WERI-Rb-1 (cell line): ENCODE results near the gene TBC1D13.

ENCODE experiments used
- DNase-seq: peaks from one replicate; pipeline ENCODE4 v3.0.0-alpha.2; 2020
- H3K27ac ChIP-seq: fragments of 250-450 bp; sonication (Bioruptor Pico); 2 replicates; pipeline ENCODE4 v1.5.1; 2020; ENCODE audit warnings: mild to moderate bottlenecking, moderate library complexity
- H3K27me3 ChIP-seq: fragments of 250-450 bp; sonication (Bioruptor Pico); 2 replicates; pipeline ENCODE4 v1.5.1; 2021; ENCODE audit warnings: mild to moderate bottlenecking, low read depth, moderate library complexity; ENCODE audit not compliant: insufficient read depth, severe bottlenecking
- H3K36me3 ChIP-seq: fragments of 250-450 bp; sonication (Bioruptor Pico); 2 replicates; pipeline ENCODE4 v1.5.1; 2020; ENCODE audit warnings: mild to moderate bottlenecking, moderate library complexity
- H3K4me3 ChIP-seq: 2 replicates; pipeline ENCODE4 v1.5.1; 2011; ENCODE audit warnings: low read depth, mild to moderate bottlenecking, control low read depth, low read length
- H3K9me3 ChIP-seq: fragments of 250-450 bp; sonication (Bioruptor Pico); 2 replicates; pipeline ENCODE4 v1.5.1; 2021; ENCODE audit warnings: mild to moderate bottlenecking, moderate library complexity; ENCODE audit not compliant: severe bottlenecking
- TF ChIP-seq, protein P1 (sequence below): IDR thresholded peaks from 2 replicates; pipeline ENCODE4 v1.5.1; 2011; ENCODE audit warnings: low read depth, mild to moderate bottlenecking, control low read depth, inconsistent platforms, low read length

Gene TBC1D13

DNA sequence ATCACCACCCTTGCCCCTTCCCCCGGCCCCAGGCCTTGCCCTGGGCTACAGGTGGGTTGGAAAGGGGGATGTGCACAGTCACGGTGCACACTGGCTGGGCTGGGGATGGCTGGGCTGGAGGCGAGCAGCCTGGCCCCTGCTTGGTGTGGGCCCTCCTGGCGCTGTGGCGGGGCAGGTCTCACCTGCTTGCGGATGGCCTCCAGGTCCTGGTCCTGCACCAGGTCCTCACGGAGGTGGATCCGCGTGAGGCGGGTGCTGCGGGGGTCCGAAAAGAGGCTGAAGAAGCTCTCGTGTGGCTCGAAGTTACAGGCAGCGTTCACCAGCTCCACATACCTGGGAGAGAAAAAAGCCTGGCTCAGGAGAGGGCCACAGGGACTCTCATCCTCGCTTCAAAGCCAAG lies 33.4 kb upstream of the TBC1D13 start:
- Histone ChIP-seq H3K27me3 (no peaks in the 10 kb centered on the region), H3K4me3 (no peak overlapping the region), H3K27ac (no peak overlapping the region), H3K36me3 (peaks cover 29% of the 10 kb centered on the region), H3K9me3 (no peaks in the 10 kb centered on the region)
- no peak for DNase-seq
- TF ChIP-seq, protein P1, sequence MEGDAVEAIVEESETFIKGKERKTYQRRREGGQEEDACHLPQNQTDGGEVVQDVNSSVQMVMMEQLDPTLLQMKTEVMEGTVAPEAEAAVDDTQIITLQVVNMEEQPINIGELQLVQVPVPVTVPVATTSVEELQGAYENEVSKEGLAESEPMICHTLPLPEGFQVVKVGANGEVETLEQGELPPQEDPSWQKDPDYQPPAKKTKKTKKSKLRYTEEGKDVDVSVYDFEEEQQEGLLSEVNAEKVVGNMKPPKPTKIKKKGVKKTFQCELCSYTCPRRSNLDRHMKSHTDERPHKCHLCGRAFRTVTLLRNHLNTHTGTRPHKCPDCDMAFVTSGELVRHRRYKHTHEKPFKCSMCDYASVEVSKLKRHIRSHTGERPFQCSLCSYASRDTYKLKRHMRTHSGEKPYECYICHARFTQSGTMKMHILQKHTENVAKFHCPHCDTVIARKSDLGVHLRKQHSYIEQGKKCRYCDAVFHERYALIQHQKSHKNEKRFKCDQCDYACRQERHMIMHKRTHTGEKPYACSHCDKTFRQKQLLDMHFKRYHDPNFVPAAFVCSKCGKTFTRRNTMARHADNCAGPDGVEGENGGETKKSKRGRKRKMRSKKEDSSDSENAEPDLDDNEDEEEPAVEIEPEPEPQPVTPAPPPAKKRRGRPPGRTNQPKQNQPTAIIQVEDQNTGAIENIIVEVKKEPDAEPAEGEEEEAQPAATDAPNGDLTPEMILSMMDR, result no peak

DNA sequence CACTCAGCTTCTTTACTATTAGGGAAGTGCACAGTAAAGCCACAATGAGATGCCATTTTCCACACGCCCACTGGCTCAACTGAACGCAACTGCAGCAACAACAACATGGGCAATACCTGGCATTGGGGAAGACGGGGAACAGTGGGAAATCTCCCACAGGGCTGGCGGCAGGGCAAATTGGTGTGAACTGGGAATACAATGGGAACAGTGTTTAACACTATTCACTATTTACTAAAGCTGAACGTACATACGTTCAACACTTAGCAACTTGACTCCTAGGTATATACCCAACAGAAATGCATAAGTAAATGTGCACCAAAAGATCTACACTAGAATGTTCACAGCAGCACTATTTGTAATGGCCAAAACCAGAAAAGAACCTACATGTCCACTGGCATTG lies 29.5 kb upstream of the TBC1D13 start:
- TF ChIP-seq, protein P1, result no peak
- H3K27me3 ChIP-seq, result no peaks in the 10 kb centered on the region
- no peaks in the 10 kb centered on the region for H3K9me3 ChIP-seq
- DNase-seq, result no peak
- no peak overlapping the region for H3K27ac ChIP-seq
- peaks cover 10% of the 10 kb centered on the region for H3K36me3 ChIP-seq
- H3K4me3 ChIP-seq, result no peak overlapping the region

DNA sequence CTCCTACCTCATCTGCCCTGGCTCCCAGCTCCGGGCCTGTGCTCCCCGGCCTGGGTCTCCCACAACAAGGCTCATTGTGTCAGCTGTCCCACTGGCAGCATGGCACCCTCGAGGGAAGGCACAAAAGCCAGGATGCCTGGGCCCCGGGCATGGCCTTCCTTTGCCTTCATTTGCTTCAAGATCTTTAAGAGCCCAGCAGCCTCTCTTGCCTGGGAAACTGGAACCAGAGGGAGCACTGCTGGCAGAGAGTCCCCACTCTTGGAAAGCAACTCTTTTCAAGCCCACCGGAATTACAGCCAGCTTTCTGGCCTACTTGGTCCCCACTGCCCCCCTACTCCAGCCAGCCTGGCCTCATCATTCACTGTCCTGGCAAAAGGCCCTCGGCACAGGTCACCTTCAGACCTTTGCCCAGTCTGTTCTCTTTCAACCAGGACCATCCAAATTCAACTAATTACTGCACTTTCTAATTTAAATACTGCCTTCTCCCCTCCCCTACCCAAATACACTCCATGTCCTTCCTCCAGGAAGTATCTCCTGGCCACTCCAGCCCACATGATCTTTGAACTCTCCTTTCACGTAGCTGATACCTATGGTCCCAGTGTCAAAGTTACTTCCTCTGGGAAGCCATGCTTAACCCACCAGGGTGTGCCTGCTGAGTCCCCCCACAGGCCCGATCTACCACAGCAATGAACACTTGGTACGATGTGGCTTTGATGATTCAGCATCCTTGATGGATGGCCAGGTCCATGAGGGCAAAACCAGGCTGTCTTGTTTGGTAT lies 24.2 kb upstream of the TBC1D13 start:
- H3K4me3 ChIP-seq, result no peak overlapping the region
- DNase-seq, result no peak
- H3K27ac ChIP-seq, result no peak overlapping the region
- TF ChIP-seq, protein P1, result no peak
- no peaks in the 10 kb centered on the region for H3K9me3 ChIP-seq
- peaks cover 7% of the 10 kb centered on the region; the same call in 1 of the 2 replicates for H3K36me3 ChIP-seq
- no peaks in the 10 kb centered on the region for H3K27me3 ChIP-seq

DNA sequence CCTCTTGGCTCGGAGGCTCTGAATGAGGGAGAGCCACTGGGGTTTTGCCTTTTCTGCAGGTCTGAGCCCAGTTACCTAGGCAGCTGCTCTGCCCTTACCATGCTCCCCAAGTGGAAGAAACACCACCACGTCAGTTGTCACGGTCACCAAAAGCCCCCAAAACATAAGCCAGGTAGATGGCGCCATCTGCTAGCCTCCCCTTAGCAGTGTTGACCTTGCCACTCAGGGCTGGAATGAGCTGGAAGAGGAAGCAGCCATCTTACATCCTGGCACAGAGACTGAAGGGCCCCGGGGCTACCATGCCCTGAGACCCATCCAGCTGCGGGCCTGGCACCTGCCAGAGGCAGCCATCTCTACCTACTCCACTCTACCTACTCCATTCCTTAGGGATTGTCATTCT lies 22.7 kb upstream of the TBC1D13 start:
- no peak overlapping the region for H3K4me3 ChIP-seq
- peak; percentile 34 for DNase-seq
- H3K9me3 ChIP-seq, result no peaks in the 10 kb centered on the region
- peaks cover 10% of the 10 kb centered on the region for H3K36me3 ChIP-seq
- TF ChIP-seq, protein P1, result peak; percentile 39; the same call in 1 of the 2 replicates
- no peaks in the 10 kb centered on the region for H3K27me3 ChIP-seq
- no peak overlapping the region for H3K27ac ChIP-seq

DNA sequence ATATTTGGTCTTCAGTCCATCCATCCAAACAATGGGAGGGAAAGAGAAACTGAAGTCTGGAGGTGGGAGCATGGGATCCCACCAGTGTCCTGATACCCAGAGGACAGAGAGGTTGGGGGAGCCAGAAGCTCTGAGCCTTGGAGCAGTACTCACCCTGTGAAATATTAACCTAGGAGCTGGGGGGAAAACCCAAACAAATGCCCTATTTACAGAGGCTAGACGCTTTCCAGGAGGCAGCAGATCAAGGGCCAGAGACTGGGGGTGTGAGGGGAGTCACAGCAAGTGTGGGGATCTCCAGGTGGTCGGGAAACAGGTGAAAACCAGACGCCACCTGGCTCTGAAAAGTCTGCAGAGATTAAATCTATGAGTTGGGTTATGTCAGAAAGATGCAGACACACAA lies 21.6 kb upstream of the TBC1D13 start:
- Histone ChIP-seq H3K27ac (no peak overlapping the region), H3K36me3 (peaks cover 10% of the 10 kb centered on the region), H3K9me3 (no peaks in the 10 kb centered on the region), H3K4me3 (no peak overlapping the region), H3K27me3 (no peaks in the 10 kb centered on the region)
- no peak for DNase-seq
- TF ChIP-seq, protein P1, result no peak

DNA sequence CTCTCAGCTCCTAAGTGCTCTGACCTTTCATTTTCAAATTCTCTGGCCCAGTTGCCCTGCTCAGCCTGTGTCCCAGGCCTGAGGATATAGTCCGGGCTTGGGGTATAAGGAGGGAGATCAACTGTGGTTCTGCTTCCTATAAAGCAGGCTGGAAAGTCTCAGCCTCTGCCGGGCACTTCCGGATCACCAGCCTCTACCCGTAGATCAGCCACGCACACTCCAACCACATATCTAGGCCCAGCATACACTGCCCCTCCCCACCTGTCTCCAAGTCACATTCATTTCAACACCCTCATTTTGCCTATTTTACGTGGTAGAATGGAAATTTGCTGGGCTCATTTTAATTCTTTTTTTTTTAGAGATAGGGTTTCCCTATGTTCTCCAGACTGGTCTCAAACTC lies 18.4 kb upstream of the TBC1D13 start:
- H3K36me3 ChIP-seq, result peaks cover 10% of the 10 kb centered on the region
- H3K4me3 ChIP-seq, result no peak overlapping the region
- DNase-seq, result no peak
- H3K27ac ChIP-seq, result no peak overlapping the region
- no peaks in the 10 kb centered on the region for H3K27me3 ChIP-seq
- TF ChIP-seq, protein P1, result no peak
- H3K9me3 ChIP-seq, result no peaks in the 10 kb centered on the region
